Stimulated activated CD8-positive, alpha-beta memory T cell treated with anti-CD3 and anti-CD28 coated beads, Interleukin-2, amount 100 ng/mL, for 1 hour (primary cell): Measurements from ENCODE around the gene CRYAA.
"Not testable (repeated sequence)": the region's sequence is repeated elsewhere in the genome, so short reads cannot be mapped to it uniquely, and the experiment has no call there.

Experiments used
- DNase-seq, 2 donors: peaks; one replicate each; pipeline ENCODE4 v3.0.0-alpha.2; 2020; ENCODE audit warnings: low read depth in 2 of 2

Gene CRYAA

DNA sequence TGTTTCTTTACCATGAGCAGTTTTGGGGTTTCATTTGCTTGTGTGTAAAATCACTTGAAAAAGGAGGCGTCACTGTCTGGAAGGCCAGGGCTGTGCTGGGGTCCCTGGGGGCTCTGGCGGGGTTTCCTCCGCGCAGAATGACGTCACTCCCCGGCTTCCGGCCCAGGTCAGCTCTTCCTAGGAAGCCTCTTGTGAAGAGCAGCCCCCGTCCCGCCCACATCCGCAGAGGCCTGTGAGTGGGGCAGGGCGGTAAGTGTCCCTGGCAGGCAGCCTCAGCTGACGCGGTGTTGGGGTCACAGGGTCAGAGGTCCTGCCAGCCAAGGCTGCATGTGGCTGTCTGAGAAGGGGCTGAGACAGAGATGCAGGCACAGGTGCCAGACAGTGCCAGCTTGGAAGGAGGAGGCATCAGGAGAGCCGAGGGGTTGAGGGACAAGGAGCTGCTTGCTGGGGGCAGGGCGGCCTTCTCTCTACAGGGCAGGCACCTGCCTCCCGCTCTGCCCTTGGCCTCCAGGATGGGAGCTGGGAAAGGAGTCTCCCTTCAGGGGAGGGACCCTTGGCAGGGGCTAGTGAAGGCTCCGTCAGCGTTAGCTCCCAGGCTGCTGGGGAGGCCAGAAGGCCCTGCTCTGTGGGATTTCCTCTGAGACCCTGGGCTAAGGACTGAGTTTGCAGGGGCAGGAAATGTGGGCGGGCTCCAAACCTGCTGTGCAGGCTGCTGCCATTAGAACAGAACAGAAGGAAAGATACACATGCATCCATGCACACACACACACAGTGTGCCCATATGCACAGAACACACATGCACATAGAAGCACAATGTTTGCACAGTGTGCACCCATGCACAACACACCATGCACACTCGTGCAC lies 8.5 kb downstream of the CRYAA start:
- DNase-seq = not testable (repeated sequence)

DNA sequence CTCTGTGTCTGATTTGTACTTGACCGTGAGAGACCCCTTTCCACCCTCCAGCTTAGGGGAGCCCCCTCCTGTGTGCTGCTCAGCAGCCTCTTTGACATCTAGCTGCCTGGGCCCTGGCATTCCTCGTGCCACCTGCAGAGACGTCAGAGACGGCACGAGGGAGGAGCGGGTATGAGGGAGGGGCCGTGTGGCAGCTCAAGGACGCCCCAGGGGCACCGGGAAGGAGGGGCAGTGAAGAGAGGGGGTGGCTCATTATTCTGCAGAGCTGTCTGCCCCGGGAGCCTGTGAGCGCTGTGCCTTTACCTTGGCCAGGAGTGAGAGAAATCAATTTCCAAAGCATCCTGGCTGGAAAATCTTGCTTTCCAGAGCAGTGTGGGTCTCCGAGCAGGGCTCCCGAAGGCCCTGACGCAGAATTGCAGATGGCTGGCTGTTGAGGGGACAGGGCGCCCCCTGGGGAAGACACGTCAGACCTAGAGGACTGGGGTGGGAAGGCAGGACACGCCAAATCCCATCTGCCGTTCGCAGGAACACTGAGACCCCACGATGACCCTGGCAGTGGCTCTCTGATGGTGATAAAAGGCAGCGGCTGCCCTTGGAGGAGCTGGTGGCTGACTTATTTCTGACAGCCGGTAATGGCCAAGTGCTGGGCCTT lies 9.5 kb downstream of the CRYAA start:
- not testable (repeated sequence) for DNase-seq

DNA sequence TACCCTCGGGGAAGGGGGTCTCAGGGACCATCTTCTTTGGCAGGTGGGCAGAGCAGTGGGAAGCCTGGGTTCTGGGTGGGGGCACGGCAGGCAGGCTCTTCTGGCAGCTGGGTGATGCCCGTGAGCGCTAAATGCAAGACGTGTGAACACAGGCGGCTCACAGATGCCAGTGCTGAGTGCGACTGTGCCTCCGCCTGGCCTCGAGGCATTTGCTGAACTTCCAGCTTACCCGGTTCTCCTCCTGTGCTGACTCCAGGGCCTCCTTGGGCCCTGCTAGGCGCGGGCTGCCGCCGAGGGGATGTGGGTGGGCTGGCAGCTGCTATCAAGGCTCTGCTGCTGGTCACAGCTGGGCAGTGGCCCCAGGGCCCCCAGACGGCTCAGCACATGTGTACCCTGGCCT lies 12.2 kb downstream of the CRYAA start:
- not testable (repeated sequence) for DNase-seq

DNA sequence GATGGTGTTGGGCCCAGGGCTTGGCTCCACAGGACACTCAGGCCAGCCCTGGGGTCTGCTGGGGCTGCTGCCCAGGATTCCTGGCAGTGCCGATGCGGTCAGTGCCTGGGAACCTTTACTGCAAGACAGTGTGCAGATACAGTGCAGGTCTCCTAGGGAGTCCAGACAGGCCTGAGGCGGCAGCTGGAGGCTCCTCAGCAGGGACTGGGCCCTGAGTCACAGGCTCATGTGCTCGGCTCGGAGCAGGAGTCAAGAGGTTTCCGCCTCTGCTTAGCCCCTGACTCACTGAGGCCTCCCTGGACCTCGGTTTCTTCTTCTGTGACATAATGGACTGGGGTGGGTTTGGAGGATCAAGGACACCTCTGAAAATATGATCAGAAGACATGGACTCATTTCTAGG lies 18.5 kb downstream of the CRYAA start:
- DNase-seq = not testable (repeated sequence)

DNA sequence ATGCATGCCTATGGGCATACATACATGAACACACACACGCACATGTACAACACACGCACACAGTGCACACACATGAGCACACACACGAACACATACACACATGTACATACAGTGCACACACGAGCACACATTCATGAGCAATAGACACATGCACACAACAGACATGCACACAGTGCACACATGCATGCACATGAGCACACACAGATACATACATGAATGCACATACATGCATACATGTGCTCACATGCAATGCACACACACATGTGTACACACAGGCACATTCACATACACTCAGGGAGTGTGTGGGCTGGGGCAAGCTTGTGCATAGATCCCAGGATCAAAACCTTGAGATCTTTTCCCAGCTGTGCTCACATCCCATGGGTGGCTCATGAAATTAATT lies 18.9 kb downstream of the CRYAA start:
- DNase-seq = no peak

DNA sequence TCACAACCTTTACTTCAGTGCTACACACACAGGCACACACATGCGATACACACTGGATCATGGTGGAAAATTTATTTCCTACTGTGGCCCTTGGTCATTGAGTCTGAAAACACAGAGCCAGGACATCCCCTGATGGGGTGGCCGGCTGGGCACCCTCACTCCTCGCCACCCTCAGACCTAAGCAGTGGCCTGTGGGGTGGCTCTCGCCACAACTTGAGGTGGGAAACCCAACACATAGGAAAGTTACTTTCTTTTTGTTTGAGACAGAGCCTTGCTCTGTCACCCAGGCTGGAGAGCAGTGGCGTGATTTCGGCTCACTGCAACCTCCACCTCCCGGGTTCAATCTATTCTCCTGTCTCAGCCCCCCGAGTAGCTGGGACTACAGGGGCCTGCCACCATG lies 19.4 kb downstream of the CRYAA start:
- DNase-seq = no peak

DNA sequence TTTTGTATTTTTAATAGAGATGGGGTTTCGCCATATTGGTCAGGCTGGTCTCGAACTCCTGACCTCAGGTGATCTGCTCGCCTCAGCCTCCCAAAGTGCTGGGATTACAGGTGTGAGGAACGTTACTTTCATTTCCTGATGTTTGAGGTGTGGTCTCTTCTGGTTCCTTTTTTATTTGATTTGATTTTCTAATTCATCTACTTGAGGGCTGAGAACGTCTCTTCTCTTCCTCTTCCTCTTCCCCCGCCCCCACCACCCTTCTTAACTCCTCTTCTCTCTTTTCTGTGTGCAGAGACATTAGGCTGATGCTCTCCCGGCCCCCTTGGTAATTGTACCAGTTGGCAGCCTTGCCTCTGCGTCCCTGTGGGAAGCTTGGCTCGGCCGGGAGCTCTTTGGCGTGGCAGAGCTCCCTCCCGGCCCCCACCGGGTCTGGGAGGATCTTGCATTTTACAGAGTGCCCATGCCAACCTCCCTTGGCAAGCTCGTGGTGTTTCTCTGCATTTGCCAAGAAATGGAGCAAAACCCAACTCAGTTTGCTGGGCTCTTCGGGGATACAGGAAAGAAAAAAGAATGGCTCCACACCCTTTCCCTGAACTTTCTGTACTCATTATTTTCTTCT lies 19.9 kb downstream of the CRYAA start:
- no peak for DNase-seq

DNA sequence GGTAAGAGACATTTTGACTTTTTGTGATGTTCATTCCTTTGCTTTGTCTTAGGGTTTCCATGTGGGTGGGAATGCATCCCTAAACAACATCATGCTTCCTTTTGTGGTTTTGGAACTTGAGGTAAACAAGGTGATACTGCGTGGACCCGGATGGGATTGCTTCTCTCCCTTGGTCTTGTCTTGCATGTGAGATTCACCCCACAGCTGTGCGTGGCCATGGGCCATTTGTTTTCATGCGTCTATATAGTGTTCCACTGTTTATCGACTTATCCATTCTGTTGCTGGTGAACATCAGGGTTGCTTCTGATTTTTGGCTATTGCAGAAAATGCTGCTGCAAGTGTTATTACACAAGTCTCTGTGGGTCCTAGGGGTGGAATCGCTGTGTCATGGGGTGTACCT lies 21.1 kb downstream of the CRYAA start:
- no peak for DNase-seq

DNA sequence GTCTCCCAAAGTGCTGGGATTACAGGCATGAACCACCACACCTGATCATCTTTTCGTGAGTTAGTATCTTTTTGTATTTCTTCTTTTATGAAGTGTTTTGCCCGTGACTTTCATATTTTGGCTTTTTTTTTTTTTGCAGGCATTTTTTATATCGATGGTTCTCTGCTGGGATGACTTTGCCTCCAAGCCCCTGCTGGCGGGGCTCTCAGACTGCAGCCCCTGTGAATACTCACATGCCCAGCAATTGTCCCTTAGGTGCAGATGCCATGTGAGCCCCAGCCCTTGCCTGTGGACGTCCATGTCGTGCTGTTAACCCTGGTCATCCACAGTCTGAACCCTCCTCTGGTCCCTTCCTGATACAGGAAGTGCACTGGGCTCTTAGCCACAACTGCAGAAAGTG lies 21.7 kb downstream of the CRYAA start:
- DNase-seq = no peak

DNA sequence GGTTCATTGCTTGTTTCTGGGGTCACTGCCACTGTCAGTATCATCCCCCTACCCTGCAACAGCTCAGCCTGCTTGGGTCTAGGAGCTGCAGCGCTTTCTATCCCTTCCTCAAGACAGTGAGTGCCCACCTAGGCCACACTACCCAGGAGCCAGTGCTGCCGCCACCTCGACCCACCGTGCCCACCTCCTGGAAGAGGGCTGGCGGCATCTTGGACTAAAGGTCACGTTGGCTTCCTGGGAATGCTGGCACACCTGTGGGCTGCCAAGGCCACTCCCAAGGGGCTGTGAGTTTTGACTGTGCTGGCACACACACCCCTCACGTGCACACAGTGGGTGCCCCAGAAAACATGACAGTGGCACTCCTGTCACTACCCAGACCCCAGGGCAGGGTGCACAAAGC lies 22.1 kb downstream of the CRYAA start:
- no peak for DNase-seq

DNA sequence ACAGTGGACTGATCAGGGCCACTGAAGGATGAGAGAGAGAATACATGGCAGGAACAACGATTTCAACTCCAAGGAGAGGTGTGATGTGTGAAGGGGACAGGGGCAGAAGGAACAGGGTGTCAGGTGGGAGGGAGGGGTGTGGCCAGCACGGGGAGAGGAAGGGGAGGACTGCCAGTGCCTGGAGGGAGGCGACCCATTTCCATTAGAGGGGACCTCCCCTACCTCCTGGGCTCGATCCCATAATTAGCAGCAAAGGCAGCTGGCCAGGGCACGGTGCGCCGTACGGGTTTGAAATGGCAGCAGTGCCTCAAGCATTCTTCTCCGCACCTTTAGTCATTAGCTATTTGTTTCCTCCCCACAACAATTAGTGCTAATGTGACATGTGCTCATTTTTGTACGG lies 22.7 kb downstream of the CRYAA start:
- no peak for DNase-seq

DNA sequence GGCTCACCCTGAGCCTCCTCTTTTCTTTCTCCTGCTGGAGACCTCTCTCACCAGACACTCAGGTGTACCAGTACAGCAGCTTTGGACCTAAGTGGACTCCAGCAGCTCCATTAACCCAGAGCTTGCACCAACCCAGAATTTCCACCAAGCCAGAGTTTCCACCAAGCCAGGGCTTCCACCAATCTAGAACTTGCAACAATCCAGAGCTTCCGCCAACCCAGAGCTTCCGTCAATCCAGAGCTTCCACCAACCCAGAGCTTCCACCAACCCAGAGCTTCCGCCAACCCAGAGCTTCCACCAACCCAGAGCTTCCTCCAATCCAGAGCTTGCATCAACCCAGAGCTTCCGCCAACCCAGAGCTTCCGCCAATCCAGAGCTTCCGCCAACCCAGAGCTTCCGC lies 23.2 kb downstream of the CRYAA start:
- DNase-seq = no peak

DNA sequence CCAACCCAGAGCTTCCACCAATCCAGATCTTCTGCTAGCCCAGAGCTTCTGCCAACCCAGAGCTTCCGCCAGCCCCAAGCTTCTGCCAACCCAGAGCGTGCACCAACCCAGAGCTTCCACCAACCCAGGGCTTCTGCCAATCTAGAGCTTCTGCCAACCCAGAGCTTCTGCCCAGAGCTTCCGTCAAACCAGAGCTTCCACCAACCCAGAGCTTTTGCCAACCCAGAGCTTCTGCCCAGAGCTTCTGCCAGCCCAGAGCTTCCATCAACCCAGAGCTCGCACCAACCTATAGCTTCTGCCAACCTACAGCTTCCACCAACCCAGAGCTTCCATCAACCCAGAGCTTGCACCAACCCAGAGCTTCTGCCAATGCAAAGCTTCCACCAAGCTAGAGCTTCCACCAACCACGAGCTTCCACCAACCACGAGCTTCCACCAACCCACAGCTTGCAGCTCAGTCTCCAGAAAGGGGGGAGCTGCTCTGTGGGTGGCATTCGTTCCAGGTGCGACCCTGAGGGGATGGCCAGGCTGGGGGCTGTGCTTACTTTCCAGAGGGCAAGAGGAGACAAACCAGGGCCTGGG lies 23.8 kb downstream of the CRYAA start:
- DNase-seq = no peak

DNA sequence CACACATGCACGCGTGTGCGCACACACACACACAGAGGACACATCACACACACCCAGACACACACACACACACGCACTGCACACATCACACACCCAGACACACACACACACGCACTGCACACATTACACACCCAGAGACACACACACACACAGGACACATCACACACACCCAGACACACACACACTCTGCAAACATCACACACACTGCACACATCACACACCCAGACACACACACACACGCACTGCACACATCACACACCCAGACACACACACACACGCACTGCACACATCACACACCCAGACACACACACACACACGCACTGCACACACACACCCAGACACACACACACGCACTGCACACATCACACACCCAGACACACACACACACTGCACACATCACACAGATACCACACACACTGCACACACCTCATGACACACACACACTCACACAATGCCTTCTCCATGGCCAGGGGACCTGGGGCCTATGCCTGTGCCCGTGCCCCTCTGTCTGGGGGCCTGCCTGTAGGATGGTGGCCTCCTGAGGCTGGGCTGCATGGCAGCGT lies 24.4 kb downstream of the CRYAA start:
- DNase-seq = no peak

DNA sequence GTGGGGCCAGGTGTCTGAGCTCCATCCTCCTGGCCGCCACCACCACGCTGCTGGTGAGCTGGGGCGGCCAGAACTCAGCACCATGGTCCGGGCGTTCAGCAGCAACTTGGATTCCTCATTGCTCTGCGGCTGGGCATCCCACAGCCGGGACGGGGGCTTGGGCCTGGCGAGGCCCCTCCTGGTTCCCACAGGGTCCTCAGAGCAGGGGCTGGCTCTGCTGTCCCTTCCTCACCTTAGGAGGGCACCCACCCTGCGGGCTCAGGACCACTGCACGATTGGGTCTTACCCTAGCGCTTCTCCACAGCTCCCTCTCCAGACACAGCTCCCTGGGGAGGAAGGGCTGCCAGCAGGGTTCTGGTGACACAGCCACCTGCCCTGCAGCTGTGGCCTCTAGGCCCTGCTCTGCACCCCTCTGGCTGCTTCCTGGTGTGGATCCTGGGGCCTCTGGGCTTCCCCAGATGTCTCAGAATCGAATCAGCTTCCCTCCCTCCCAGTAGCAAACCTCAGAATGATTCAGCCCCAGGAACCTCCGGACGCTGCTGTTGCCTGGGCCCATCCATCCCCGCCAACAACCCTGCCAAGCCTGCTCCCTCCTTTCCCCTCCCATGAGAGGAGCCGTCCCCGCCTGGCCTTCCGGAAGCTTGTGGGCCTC lies 25.0 kb downstream of the CRYAA start:
- DNase-seq = no peak

DNA sequence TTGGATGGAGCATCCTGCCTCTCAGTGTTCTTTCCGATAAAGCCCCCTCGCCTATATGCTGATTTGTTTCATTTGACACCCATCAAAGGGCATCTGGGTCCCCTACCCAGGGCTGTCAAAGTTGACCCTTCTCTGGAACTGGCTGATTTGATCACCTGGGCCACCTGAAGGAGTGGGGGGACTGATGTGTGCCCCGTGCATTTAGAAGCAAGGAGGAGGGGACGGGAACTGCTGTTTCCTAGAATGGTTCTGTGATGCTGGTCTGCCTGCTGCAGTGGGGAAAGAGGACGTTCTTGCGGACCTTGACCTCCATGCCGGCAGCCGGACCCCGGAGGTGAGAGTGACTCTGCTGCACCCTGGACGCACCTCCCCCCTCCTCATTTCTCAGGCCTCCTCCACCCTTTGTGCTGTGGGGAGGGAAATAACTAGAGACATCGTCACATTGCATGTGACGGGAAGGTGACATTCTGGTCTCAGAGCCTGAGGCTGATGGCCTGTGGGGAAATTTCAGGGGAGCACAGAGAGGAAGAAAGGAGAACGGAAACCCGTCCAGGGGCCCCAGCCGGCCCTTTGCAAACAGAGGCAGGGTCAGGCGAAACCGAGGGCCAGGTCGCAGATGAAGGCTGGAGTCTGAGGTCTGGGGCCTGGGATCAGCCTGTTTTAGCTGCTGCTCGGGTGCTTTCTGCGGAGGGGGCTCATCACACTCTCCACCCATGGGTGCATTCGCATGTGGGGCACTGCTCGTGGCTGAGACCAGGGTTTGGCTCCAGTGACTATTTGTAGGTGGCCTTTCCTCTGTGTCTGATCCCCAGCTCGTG lies 25.7 kb downstream of the CRYAA start:
- no peak for DNase-seq

DNA sequence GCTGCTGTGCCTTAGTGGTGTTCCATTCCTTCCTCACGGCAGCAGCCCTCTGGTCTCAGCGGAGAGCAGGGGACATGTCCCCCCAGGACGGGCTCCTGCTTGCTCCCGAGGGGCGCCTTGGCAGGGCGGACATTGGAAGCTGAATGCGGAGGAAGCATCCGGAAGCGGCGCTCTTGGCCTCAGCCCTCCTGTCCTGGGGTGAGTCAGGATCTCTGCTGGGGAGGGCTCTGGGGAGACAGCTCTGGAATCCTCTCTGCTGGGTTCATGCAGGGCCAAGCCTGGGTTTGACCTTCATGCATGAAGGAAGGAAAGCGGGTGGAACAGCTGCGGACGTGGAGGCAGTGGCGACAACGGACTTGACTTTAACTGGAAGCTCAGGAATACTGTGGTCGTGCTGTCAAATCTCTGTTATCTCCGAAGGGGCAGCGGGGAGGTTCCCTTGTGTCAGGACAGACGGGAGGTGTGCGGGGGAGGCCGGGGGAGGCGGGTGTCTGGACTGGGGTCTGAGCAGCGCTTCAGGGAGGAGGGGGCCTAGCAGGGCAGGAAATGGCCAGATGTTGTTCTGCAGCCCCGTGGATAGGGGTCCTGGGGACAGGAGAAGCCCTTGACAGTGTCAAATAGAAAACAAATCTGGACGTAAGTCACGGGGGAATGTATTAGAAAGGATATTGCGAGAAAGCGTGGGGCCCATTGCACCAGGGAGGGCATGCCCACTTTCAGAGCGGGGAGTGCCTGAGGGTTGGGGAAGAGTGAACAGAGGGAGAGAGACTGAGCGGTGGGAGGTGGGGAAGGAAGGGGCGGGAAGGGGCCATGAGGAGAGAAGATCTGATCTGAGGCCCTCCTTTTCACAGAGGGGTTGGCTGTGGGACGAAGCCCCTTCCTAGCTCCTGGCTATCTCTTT lies 26.6 kb downstream of the CRYAA start:
- no peak for DNase-seq

DNA sequence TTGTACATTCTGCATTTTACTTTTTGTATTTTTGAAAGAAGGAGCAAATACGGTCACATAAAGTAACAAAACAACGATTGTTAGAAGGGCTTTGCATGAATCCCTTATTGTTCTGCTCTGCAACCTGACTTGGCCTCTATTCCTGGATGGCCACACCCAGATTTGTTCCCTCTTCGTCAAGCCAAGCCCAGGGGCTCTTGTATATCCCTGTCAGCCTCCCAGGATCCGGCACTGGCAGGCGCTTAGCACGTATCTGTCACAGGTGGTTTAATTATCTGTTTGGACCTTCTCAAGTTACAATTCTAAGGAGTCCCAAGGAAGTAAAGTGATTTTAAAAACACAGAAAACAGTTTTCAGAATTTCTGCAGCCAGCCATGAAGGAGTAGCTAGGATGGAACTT lies 28.0 kb downstream of the CRYAA start:
- DNase-seq = no peak

DNA sequence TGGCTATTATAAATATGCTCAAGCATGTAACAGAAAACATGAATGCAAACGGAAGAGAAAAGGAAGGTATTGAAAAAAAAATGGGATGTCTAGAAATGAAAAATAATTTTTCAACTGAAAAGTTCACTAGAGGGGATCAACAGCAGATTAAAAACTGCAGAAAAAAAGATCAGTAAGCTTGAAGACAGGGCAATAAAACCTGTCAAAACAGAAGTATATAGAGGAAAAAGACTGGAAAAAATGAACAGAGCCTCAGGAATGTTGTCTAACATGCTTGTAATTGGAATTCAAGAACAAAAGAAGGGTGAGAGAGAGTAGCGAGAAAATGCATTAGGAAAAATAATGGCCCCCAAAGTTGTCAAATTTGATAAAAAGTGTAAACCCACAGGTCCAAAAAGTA lies 29.6 kb downstream of the CRYAA start:
- DNase-seq = no peak

DNA sequence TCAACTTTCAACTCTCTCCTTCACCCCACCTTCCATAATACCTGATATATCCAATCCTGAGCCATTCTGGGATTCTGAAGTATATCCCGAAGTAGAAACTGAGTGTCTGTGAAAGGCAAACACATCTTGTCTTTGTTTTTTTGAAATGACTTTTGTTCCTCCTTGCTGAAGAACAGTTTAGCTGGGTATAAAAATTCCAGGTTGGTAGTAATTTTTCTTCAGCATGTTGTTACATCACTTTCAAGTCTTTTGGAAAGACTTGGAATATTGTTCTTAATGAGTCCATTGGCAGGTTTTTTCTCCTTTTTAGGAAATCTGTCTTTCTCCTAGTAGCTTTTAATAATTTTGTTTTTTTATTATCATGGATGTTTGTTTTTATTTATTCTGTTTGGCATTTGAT lies 32.7 kb downstream of the CRYAA start:
- no peak for DNase-seq
